CD4-positive, alpha-beta T cell treated with Interleukin-6 at 100 ng/mL for 8 hours (primary cell): ENCODE measurements around the gene LCN6.
A peak's percentile ranks its signal among the peaks of the same experiment; 100 is the strongest.
"Not testable (repeated sequence)": the region's sequence is repeated elsewhere in the genome, so short reads cannot be mapped to it uniquely, and the experiment has no call there.

Source experiments
- DNase-seq: peaks from one replicate; pipeline ENCODE4 v3.0.0-alpha.2; 2020; ENCODE audit warnings: mixed read lengths, low spot score

Gene LCN6

DNA sequence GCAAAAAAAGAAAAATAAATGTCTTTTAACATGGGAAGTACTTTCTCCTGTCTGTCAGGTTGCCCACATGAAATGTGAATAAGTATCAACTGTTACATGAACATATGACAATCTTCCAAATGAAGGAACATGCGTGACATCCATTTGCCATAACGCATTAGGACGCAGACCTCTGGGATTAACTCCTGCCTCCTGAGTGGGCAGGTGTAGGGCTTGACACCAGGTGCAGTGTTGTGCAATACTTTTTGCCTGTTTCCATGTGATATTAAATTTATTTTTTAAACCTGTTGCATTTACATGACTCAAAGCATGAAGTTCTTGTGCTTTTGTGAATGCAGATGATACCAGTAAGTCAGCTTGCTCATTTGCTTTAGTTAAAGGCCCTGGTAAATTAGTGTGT, 34.1 kb upstream of the LCN6 start:
- DNase-seq, result no peak

GRCh38 chr9:136779808-136780207, 31.5 kb upstream of the LCN6 start:
- no peak for DNase-seq

DNA sequence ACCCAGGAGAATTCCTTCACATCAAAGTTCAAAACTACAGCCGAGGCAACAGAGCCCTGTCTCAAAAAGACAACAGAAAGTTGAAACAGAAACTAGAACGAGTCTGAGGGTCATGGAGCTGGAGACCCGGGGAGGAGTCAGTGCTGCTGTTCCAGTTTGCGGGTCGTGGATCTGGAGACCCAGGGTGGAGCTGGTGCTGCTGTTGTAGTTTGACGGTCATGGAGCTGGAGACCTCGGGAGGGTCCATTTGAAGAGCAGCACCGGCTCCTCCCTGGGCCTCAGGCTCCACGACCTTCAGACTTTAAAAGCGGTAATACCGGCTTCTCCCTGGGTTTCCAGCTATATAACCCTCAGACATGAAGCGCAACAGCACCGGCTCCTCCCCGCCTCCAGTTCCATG, 29.0 kb upstream of the LCN6 start:
- no peak for DNase-seq

DNA sequence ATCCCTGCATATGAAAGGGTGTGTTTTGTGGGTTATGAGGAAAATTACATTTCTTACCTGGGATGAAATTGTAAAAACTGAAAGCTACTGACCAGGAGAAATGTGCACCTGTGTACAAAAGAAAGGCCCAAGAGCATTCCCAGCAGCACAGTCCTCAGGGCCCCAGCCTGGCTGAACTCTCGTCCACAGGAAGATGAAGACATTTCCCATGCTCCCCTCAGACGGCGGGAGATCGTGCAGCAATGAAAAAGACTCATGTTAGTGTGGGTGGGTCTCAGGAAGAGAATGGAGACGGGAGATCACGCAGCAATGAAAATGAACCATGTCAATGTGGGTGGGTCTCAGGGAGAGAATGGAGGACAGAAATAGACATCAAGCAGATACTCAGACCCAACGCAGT, 28.6 kb upstream of the LCN6 start:
- no peak for DNase-seq

DNA sequence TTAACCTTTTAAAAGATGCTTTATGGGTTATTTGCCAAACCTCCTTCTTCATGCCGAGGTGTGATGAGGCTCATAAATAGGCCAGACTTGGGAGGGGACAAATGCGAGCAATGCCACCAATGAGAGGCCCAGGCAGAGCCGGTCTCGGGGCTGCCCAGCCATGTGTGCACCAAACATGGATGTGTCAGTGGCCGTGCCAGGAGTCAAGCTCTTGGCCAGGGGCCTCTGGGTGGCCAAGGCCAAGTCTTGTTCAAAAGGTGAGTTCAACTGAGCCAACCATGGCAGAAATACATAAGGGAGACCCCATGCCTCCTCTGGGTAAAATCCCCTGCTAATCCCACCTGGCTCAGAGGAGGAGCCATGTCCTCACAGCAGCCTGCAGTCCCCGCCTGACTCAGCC, 26.9 kb upstream of the LCN6 start:
- no peak for DNase-seq

GRCh38 chr9:136774416-136775045, 26.2 kb upstream of the LCN6 start:
- no peak for DNase-seq

DNA sequence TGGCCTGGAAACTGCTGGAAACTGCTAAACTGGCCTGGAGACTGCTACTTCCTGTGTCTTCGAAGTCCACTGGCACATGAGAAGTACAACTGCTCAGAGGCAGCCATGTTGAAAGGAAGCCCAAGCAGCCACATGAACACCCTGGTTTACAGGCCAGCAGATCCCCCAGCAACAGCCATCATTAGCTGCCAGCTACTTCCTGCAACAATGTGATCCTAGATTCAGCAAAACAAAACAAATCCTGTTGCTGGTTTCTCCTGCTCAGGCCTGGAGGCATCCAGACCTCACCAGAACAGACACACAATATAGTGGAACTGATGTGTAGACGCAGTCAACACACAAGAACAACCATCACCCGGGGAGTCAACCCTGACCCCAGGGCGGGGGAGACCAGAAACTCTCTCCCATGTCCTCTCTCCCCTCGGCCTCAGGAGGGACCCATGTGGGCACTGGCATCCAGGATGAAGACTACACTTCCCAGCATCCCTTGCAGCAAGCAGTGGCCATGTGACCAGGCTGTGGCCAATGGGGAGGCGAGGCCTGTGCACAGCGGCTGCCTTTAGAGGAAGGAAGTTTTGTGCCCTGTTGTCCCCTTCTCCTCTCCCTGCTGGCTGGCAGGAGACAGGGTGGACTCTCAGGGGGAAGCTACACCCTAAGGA, 25.2 kb upstream of the LCN6 start:
- no peak for DNase-seq

GRCh38 chr9:136771907-136772415, 23.6 kb upstream of the LCN6 start:
- no peak for DNase-seq

DNA sequence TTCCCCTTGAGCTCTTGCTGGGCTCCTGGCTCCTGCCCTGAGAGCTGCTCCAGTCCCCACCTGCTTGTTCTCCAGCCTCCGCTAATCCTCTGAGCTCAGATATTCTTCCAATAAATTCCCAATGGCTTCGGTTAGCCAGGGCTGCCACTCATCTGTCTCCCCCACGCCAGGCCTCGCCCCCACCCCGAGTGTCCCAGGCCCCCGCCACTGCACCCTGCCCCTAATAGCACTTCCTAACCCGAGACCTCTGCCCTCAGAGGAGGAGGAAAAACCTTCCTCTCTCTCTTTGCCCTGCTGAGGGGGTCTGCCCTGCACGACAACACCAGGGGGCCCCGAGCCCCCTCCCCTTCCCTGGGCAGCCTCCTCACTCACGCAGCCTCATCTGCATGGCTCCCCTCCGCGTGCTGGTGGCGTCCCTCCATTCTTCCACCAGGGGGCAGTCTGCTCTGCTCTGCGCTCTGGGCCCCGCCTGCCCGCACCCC, 21.4 kb upstream of the LCN6 start:
- no peak for DNase-seq

- DNase-seq, result not testable (repeated sequence)
Observed at GRCh38 chr9:136766410-136767120, 18.2 kb upstream of the LCN6 start.

GRCh38 chr9:136765745-136766409, 17.6 kb upstream of the LCN6 start:
- DNase-seq, result not testable (repeated sequence)

DNA sequence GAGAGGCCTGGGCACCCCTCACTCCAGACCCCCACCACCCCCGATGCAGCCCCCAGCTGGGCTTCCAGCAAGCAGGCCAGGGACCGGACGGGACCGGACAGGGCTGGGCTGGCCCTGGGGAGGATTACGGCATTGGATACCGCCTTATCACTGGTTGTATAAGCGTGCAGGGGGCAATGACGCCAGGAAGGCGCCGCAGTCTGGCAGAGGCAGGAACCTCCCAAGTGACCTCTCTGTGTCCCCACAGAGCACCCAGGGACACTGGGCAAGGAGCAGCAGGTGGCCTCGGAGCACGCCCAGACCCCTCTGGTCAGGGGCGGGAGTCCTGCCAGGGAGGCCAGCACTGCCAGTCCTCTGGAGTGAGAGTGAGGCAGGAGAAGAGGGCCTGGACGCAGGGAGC, 16.7 kb upstream of the LCN6 start:
- no peak for DNase-seq

DNA sequence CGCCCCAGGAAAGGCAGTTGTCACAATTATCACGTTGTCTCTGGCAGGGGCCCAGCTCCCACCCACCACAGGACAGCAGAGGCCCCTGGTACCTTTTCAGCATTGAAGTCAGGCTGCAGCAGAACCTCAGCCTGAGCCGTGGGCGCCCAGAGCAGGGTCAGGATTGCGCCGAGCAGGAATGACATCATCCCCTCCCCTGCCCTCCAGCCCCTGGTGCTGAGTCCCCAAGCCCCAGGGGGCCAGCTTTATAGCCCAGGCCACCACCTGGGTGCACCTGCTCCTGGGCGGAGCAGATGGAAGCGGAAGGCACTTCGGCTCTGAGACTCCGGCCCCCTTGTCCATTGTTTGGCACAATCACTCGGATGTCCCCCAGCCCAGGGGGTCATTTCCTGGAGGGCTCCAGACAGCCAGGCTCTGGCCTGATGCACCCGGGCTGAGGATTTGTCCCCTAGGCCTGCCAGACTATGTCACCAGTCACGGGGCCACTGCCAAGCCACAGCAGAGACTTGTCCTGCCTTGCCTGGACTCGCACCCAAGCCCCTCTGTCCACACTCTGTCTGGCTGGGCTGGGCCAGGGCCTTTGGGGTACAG, 16.1 kb upstream of the LCN6 start, which contains the start of gene LCN15:
Gene LCN15, minus strand, starts transcription at position 218 of the 591 bp plus-strand sequence. Its CDS starts 30 bp downstream, at position 188.
- DNase-seq, result no peak

GRCh38 chr9:136763649-136764035, 15.3 kb upstream of the LCN6 start:
- DNase-seq, result no peak

- DNase-seq, result peak; percentile 15
Observed at GRCh38 chr9:136762915-136763648, 14.8 kb upstream of the LCN6 start.

DNA sequence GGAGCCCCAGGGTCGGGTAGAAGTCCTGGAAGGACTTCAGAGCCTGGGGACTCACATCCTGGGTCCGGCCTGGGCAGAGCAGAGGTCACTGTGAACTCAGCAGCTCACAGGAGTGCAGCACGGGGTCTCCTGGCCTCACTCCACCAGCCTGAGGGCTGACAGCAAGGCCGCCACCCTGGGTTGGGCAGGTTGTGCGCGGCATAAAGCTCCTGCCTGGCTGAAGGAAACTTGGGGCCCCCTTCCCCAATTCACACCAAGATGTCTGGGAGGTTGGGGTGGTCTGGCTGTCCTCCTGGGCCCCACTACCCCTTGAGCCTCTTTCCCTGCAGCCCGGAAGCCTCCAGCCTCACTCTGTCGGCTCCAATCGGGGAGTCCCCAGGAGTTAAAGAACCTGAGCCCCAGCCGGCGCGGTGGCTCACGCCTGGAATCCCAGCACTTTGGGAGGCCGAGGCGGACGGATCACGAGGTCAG, 13.9 kb upstream of the LCN6 start:
- no peak for DNase-seq

DNA sequence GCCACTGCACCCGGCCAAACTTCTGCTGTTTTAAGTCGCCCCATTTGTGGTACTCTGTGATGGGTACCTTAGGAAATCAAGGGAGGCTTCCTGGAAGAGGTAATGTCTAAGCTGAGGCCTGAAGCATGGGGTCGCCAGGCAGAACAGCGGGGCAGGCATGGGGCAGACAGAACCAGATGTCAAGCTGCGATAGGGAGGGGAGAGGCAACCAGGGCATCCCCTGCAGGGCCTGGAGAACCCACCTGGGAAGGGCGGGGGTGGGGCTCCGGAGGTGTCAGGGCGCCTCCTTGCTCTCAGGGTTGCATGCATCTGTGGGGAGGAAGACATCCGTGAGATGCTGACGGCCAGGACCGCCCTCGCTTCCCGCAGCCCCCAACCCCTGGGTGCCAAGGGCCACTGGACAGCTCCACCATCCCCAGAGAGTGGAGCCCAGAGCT, 13.2 kb upstream of the LCN6 start:
- DNase-seq, result no peak

GRCh38 chr9:136760834-136761544, 12.7 kb upstream of the LCN6 start:
- not testable (repeated sequence) for DNase-seq

- no peak for DNase-seq
Observed at GRCh38 chr9:136760424-136760823, 12.1 kb upstream of the LCN6 start.
